CD4-positive, alpha-beta T cell (primary cell): ENCODE data around the gene FMN1. TPM values are rescaled to one million over a fixed set of nuclear protein-coding genes. Genes with fewer than 3 reads are reported as not detected.

Experiments used
- ATAC-seq: fragments of 200-7000 bp; cut with Tn5 transposase; one replicate; pipeline ENCODE4 v1.10.0; 2022; ENCODE audit warnings: mild to moderate bottlenecking; ENCODE audit not compliant: poor library complexity
- CTCF ChIA-PET: fragments of 350-600 bp; sonication (Branson Sonifier 250); formaldehyde crosslinking; loops from one replicate; lab custom pipeline; 2021; ENCODE audit warnings: antibody characterized with exemption, inconsistent platforms; lab: Charles Lee
- POLR2A ChIA-PET: fragments of 350-600 bp; sonication (Branson Sonifier 250); formaldehyde crosslinking; loops from one replicate; lab custom pipeline; 2021; ENCODE audit warnings: antibody characterized with exemption, inconsistent platforms; lab: Charles Lee
- DNase-seq, 14 experiments: peaks; one replicate each; pipeline ENCODE4 v3.0.0-alpha.2; 2013 to 2020; ENCODE audit warnings: mixed read lengths in 2 of 14
- H3K27ac ChIP-seq, 2 donors: one replicate each; pipeline versions ENCODE4 v1.5.1 to v1.7.0; 2013; ENCODE audit warnings: low read length in 2 of 2, low read depth in 1 of 2, mild to moderate bottlenecking in 1 of 2
- H3K27me3 ChIP-seq, 2 experiments: 1 replicate in 1 of 2; 2 replicates in 1 of 2; pipeline versions ENCODE4 v1.6.1 to v1.7.0; 2013; ENCODE audit warnings: low read length in 2 of 2, control low read depth in 1 of 2, mild to moderate bottlenecking in 1 of 2, moderate library complexity in 1 of 2; ENCODE audit not compliant: insufficient read depth in 2 of 2, control insufficient read depth in 1 of 2
- H3K36me3 ChIP-seq: one replicate; pipeline ENCODE4 v1.6.1; 2013; ENCODE audit warnings: low read length, control low read depth; ENCODE audit not compliant: insufficient read depth
- H3K4me1 ChIP-seq: one replicate; pipeline ENCODE4 v1.6.1; 2013; ENCODE audit warnings: low read length, control low read depth; ENCODE audit not compliant: insufficient read depth
- H3K4me3 ChIP-seq: one replicate; pipeline ENCODE4 v1.5.1; 2013; ENCODE audit warnings: mild to moderate bottlenecking, low read length, moderate library complexity
- H3K9me3 ChIP-seq, 2 experiments: 1 replicate in 1 of 2; 2 replicates in 1 of 2; pipeline versions ENCODE4 v1.6.1 to v1.7.0; 2013; ENCODE audit warnings: low read length in 2 of 2, mild to moderate bottlenecking in 2 of 2, control low read depth in 1 of 2, moderate library complexity in 1 of 2; ENCODE audit not compliant: control insufficient read depth in 1 of 2, insufficient read depth in 1 of 2
- H3K27ac Mint-ChIP-seq: one replicate; pipeline ENCODE4 v1.8.0; 2020; ENCODE audit warnings: mixed read lengths
- H3K27me3 Mint-ChIP-seq: one replicate; pipeline ENCODE4 v1.8.0; 2021; ENCODE audit warnings: mixed read lengths
- H3K36me3 Mint-ChIP-seq: one replicate; pipeline ENCODE4 v1.8.0; 2021; ENCODE audit warnings: low read depth, mixed read lengths
- H3K4me1 Mint-ChIP-seq: one replicate; pipeline ENCODE4 v1.8.0; 2021; ENCODE audit warnings: low read depth, mixed read lengths
- H3K4me3 Mint-ChIP-seq: one replicate; pipeline ENCODE4 v1.8.0; 2020; ENCODE audit warnings: mild to moderate bottlenecking, mixed read lengths
- H3K9me3 Mint-ChIP-seq: one replicate; pipeline ENCODE4 v1.8.0; 2020; ENCODE audit warnings: mixed read lengths
- CTCF ChIP-seq: fragments of 200-600 bp; IDR thresholded peaks from one replicate; pipeline ENCODE4 v1.8.0; 2022; ENCODE audit warnings: antibody characterized with exemption, mild to moderate bottlenecking
- intact Hi-C, 2 experiments: fragments of 100-400 bp; cut with DNase I in 1 of 2; cut with micrococcal nuclease in 1 of 2; formaldehyde crosslinking; loops; one replicate each; pipeline versions ENCODE4 v1.15.1 to v1.9.0; 2023 to 2025; cut with DNase I, micrococcal nuclease
- total RNA-seq, 174 experiments: library from RNA in 2 of 174; stranded (reverse) in 2 of 174; gene quantifications; one replicate each; pipeline ENCODE4 v1.2.3 and lab custom pipeline; 2021 to 2026

FMN1 gene
- total RNA-seq, 2 experiments from 2014 or later: 0.39 to 0.55 TPM

- no peak overlapping the region for H3K27ac ChIP-seq
- intact Hi-C loops: loop anchor here in 1 of 2 experiments (5.0 kb wide), 1 partner anchor 1871 kb away; the partner anchor contains the start of gene KLF13
- Mint-ChIP-seq H3K36me3 (no peaks in the 10 kb centered on the region), H3K4me3 (no peak overlapping the region), H3K9me3 (no peaks in the 10 kb centered on the region), H3K27me3 (peaks cover under 1% of the 10 kb centered on the region), H3K27ac (no peak overlapping the region), H3K4me1 (peaks cover 36% of the 10 kb centered on the region)
- no peak for ATAC-seq
- H3K9me3 ChIP-seq: no peaks in the 10 kb centered on the region
- POLR2A ChIA-PET: no interaction called here
- no peaks in the 10 kb centered on the region for H3K36me3 ChIP-seq
- H3K4me1 ChIP-seq: peaks cover 18% of the 10 kb centered on the region
- CTCF ChIA-PET: no interaction called here
- TF ChIP-seq CTCF: no peak
- H3K27me3 ChIP-seq: no peaks in the 10 kb centered on the region
- H3K4me3 ChIP-seq: no peak overlapping the region
- DNase-seq: no peak
Observed at GRCh38 chr15:33198541-33198940, 4.0 kb upstream of the FMN1 start.

- Histone ChIP-seq H3K36me3 (no peaks in the 10 kb centered on the region), H3K27me3 (no peaks in the 10 kb centered on the region), H3K27ac (no peak overlapping the region), H3K9me3 (no peaks in the 10 kb centered on the region), H3K4me1 (peaks cover 18% of the 10 kb centered on the region), H3K4me3 (no peak overlapping the region)
- Mint-ChIP-seq H3K27me3 (peaks cover 7% of the 10 kb centered on the region), H3K27ac (no peak overlapping the region), H3K4me1 (peaks cover 36% of the 10 kb centered on the region), H3K4me3 (no peak overlapping the region), H3K9me3 (no peaks in the 10 kb centered on the region), H3K36me3 (no peaks in the 10 kb centered on the region)
- CTCF ChIA-PET: no interaction called here
- TF ChIP-seq CTCF: no peak
- no peak for DNase-seq
- no peak for ATAC-seq
- intact Hi-C loops: loop anchor here in 1 of 2 experiments (5.0 kb wide), 1 partner anchor 1870 kb away; the partner anchor contains the start of gene KLF13
- POLR2A ChIA-PET: no interaction called here
Observed at GRCh38 chr15:33197636-33198035, 3.1 kb upstream of the FMN1 start.

GRCh38 chr15:33194237-33194636 is 277 bp downstream of the FMN1 start:
- POLR2A ChIA-PET: interaction anchor here (0.6 to 2.1 kb wide), 4 partner anchors 8 to 23 kb away, joined by 3 to 5 read pairs (median 3); no protein-coding TSS in a partner anchor
- Mint-ChIP-seq H3K4me1 (peaks cover 14% of the 10 kb centered on the region), H3K36me3 (no peaks in the 10 kb centered on the region), H3K27me3 (peaks cover 11% of the 10 kb centered on the region), H3K4me3 (peak overlapping the region; percentile 87), H3K27ac (peak overlapping the region; percentile 68), H3K9me3 (no peaks in the 10 kb centered on the region)
- Histone ChIP-seq H3K27ac (no peak overlapping the region), H3K9me3 (no peaks in the 10 kb centered on the region), H3K4me1 (peaks cover 10% of the 10 kb centered on the region), H3K4me3 (peak overlapping the region; percentile 74), H3K36me3 (no peaks in the 10 kb centered on the region), H3K27me3 (no peaks in the 10 kb centered on the region)
- DNase-seq (peak in 1 of 14 experiments; percentile 0), ATAC-seq (no peak)
- CTCF ChIA-PET: no interaction called here
- TF ChIP-seq CTCF: no peak
- intact Hi-C loops: loop anchor here in 1 of 2 experiments (2.0 kb wide), 1 partner anchor 67 kb away; no protein-coding TSS in a partner anchor
